Mesodermal cell (in vitro differentiated cells): ENCODE results near the gene EGLN3.

ENCODE experiments used
- H3K27ac ChIP-seq: 2 replicates; pipeline ENCODE4 v1.7.0; 2013; ENCODE audit warnings: mild to moderate bottlenecking, low read depth, low read length, moderate library complexity; ENCODE audit not compliant: severe bottlenecking
- H3K36me3 ChIP-seq: 2 replicates; pipeline ENCODE4 v1.7.1; 2013; ENCODE audit warnings: mild to moderate bottlenecking, low read length, moderate library complexity; ENCODE audit not compliant: control insufficient read depth, insufficient read depth
- H3K4me1 ChIP-seq: one replicate; pipeline ENCODE4 v1.7.1; 2013; ENCODE audit warnings: mild to moderate bottlenecking, low read length; ENCODE audit not compliant: insufficient read depth, control insufficient read depth, poor library complexity, severe bottlenecking
- H3K4me3 ChIP-seq: 2 replicates; pipeline ENCODE4 v1.7.0; 2013; ENCODE audit warnings: low read length, control low read depth, mild to moderate bottlenecking; ENCODE audit not compliant: insufficient read depth, poor library complexity, severe bottlenecking; ENCODE audit errors: extremely low read depth
- H3K9me3 ChIP-seq: 2 replicates; pipeline ENCODE4 v1.7.1; 2013; ENCODE audit warnings: mild to moderate bottlenecking, low read length, moderate library complexity; ENCODE audit not compliant: control insufficient read depth
- WGBS, 2 experiments: methylation state at CpG; one replicate each; pipeline ENCODE4 v1.1.5; 2013; ENCODE audit warnings: missing lambda C conversion rate in 2 of 2; ENCODE audit not compliant: insufficient coverage in 2 of 2; 5-methylcytosine and 5-hydroxymethylcytosine counted together

Gene EGLN3

GRCh38 chr14:33934938-33935337 lies 15.9 kb downstream of the EGLN3 start:
- H3K27ac ChIP-seq, result no peak overlapping the region
- peaks cover 3% of the 10 kb centered on the region for H3K36me3 ChIP-seq
- WGBS, 2 experiments, result 93 to 95% methylated on average over 3 to 5 of the region's 5 CpGs
- H3K4me1 ChIP-seq, result no peaks in the 10 kb centered on the region
- no peak overlapping the region for H3K4me3 ChIP-seq
- no peaks in the 10 kb centered on the region for H3K9me3 ChIP-seq

DNA sequence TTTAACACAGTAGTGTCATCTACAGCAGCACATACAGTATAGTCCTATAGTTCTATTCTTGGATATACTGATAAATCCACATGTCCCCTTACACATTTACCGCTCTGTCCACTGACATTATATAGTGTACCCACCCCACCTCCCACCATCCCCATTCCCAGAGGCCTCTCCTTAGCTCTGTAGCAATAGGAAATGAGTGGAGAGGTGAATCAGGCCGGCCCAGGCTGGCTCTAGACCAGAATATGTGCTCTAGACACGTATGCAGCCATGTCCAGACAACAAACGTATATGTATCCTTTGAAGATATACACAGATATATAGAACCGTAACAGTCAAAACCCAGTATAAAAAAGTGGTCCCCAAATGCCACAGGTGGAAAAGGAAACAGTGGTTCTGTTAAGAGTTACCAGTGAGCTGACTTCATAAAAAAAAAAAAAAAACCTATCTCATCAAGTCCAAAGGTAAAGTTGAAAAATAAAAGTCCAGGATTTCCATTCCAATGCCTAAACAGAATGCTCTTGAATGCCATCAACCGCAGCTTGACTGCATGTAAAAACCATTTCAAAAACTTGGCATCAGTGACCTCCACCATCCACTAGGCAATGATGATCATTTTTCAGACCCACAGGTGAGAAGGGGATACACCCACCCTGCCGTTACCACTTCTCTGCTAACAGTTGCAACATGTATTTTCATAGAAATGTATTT lies 16.7 kb downstream of the EGLN3 start:
- WGBS, 2 experiments, result 89 to 100% methylated on average over 1 to 3 of the region's 7 CpGs
- no peaks in the 10 kb centered on the region for H3K4me1 ChIP-seq
- H3K36me3 ChIP-seq, result peaks cover 3% of the 10 kb centered on the region
- no peak overlapping the region for H3K4me3 ChIP-seq
- no peak overlapping the region for H3K27ac ChIP-seq
- H3K9me3 ChIP-seq, result no peaks in the 10 kb centered on the region

- no peak overlapping the region for H3K4me3 ChIP-seq
- H3K36me3 ChIP-seq, result peaks cover 3% of the 10 kb centered on the region
- no peak overlapping the region for H3K27ac ChIP-seq
- peaks cover 1% of the 10 kb centered on the region for H3K4me1 ChIP-seq
- no peaks in the 10 kb centered on the region for H3K9me3 ChIP-seq
- 93 to 94% methylated on average over 4 to 6 of the region's 8 CpGs for WGBS, 2 experiments
Measured at GRCh38 chr14:33933386-33933933, 17.4 kb downstream of the EGLN3 start.

DNA sequence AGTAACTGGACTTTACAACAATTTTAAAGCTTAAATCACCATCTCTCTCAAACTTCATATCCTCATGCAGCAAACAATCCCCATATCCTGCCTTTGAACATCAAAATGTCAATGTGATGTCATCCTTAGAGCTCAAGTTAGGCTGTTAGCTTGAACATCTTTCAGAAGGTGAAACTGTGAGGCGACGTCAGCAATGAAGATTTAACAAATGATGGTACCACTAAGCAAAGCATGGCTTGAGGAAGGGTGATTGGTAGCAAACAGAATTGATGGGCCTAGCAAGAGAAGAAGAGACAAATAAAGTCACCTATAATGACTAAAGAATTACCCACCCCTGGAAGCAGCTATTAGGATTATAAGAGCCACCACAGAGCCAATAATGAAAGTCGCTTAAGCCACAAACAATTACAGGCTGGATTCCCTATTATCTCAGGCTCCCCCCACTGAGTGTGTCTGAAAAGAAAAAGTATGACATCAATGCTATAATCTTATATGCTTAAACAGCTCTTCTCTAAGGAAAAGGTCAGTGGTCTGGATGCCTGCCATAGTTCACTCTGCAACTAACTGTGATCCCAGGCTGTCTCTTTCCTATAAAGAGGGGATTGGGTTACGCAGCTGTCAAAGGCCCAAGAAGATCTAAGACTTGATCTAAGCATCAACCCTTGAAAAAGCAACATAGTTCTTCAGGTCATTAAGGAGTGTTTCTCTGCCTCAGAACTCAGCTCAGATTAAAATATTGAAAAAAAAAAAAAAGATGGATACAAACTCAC lies 18.1 kb downstream of the EGLN3 start:
- Histone ChIP-seq H3K27ac (no peak overlapping the region), H3K36me3 (peaks cover 9% of the 10 kb centered on the region), H3K9me3 (no peaks in the 10 kb centered on the region), H3K4me1 (peaks cover 6% of the 10 kb centered on the region), H3K4me3 (no peak overlapping the region)
- 100% methylated on average over 1 to 2 of the region's 4 CpGs for WGBS, 2 experiments

- H3K27ac ChIP-seq, result no peak overlapping the region
- H3K36me3 ChIP-seq, result peaks cover 13% of the 10 kb centered on the region
- H3K4me1 ChIP-seq, result peaks cover 6% of the 10 kb centered on the region
- H3K4me3 ChIP-seq, result no peak overlapping the region
- no peaks in the 10 kb centered on the region for H3K9me3 ChIP-seq
- WGBS, 2 experiments, result 100% methylated on average over 2 to 3 of the region's 3 CpGs
Measured at GRCh38 chr14:33932033-33932432, 18.8 kb downstream of the EGLN3 start.

DNA sequence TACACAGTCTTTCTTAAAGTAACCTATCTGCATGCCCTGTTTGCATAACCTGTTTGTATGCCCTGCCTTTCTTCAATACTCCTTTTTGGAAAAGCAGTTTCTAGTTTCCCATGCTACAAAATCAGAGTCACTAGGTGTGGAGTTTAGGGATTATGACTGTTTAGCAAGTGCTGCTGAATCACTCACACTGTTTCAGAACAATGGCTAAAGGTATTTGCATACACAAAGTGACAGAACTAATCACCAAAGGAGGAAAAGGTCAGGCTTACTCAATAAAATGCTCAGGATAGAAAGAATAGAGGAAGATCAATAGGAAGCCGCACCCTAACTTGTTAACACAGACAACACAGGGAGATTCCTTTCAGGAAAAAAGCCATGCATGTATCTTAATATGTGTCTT lies 19.4 kb downstream of the EGLN3 start:
- no CpG with 5 or more reads among the region's 1 CpG for WGBS, 2 experiments
- Histone ChIP-seq H3K27ac (no peak overlapping the region), H3K36me3 (peaks cover 13% of the 10 kb centered on the region), H3K9me3 (no peaks in the 10 kb centered on the region), H3K4me1 (peaks cover 6% of the 10 kb centered on the region), H3K4me3 (no peak overlapping the region)

GRCh38 chr14:33930439-33930838 lies 20.4 kb downstream of the EGLN3 start:
- 100% methylated on average over 2 of the region's 2 CpGs; no CpG with 5 or more reads in 1 of the 2 experiments for WGBS, 2 experiments
- Histone ChIP-seq H3K27ac (no peak overlapping the region), H3K9me3 (no peaks in the 10 kb centered on the region)

GRCh38 chr14:33929799-33930408 lies 21.0 kb downstream of the EGLN3 start:
- Histone ChIP-seq H3K9me3 (no peaks in the 10 kb centered on the region), H3K27ac (no peak overlapping the region), H3K36me3 (peaks cover 23% of the 10 kb centered on the region), H3K4me3 (no peak overlapping the region), H3K4me1 (peaks cover 6% of the 10 kb centered on the region)
- WGBS, 2 experiments, result 89 to 100% methylated on average over 1 to 2 of the region's 2 CpGs

More at GRCh38 chr14:33930439-33930838, 20.4 kb downstream of the EGLN3 start:
- Histone ChIP-seq H3K4me3 (no peak overlapping the region), H3K36me3 (peaks cover 18% of the 10 kb centered on the region), H3K4me1 (peaks cover 6% of the 10 kb centered on the region)

- Histone ChIP-seq H3K4me1 (peaks cover 6% of the 10 kb centered on the region), H3K27ac (no peak overlapping the region), H3K4me3 (no peak overlapping the region), H3K9me3 (no peaks in the 10 kb centered on the region), H3K36me3 (peaks cover 28% of the 10 kb centered on the region)
- 88 to 94% methylated on average over 6 to 7 of the region's 8 CpGs for WGBS, 2 experiments
Measured at GRCh38 chr14:33928895-33929294, 22.0 kb downstream of the EGLN3 start.

- Histone ChIP-seq H3K27ac (no peak overlapping the region), H3K4me1 (peaks cover 6% of the 10 kb centered on the region), H3K4me3 (no peak overlapping the region), H3K9me3 (no peaks in the 10 kb centered on the region), H3K36me3 (peaks cover 28% of the 10 kb centered on the region)
- WGBS, 2 experiments, result 80% methylated on average over 1 of the region's 4 CpGs; no CpG with 5 or more reads in 1 of the 2 experiments
Measured at GRCh38 chr14:33927944-33928343, 22.9 kb downstream of the EGLN3 start.
